Ureter (tissue), 1 donor: ENCODE measurements around the gene GALNT12. TPM values are rescaled to one million over a fixed set of nuclear protein-coding genes. Genes with fewer than 3 reads are reported as not detected.

ENCODE experiments used
- DNase-seq: peaks from one replicate; pipeline ENCODE4 v3.0.0-alpha.2; 2020; ENCODE audit warnings: low spot score
- total RNA-seq: library from RNA; stranded (reverse); gene quantifications from one replicate; pipeline ENCODE4 v1.2.4, GENCODE V29; 2023
- donor health status: DM: yes; HTN: yes; CAD: no.

Gene GALNT12
- total RNA-seq, 1 donor from 2014 or later: 38.5 TPM

- DNase-seq: no peak
Measured at GRCh38 chr9:98880311-98881015, 73.0 kb downstream of the GALNT12 start.

DNA sequence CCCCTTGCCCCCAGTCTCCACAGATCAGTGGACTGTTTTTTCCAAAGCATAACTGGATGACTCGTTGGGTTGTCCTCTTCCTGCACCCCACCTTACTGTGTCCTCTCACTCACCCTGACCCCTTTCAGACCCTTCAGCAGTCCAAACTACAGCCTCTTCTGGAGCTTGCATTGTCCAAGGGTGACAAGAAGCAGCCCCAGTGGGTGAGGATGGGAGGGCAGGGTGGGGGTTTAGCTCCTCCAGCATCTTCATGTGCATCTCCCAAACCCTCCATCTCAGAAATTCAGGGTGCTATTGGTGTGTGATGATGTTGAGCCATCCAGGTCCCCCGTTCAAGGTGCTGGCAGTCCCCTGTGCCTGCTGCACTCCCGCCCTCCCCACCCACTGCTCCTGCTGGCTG lies 73.9 kb downstream of the GALNT12 start:
- no peak for DNase-seq

GRCh38 chr9:98881836-98882568 lies 74.5 kb downstream of the GALNT12 start:
- DNase-seq: no peak

DNA sequence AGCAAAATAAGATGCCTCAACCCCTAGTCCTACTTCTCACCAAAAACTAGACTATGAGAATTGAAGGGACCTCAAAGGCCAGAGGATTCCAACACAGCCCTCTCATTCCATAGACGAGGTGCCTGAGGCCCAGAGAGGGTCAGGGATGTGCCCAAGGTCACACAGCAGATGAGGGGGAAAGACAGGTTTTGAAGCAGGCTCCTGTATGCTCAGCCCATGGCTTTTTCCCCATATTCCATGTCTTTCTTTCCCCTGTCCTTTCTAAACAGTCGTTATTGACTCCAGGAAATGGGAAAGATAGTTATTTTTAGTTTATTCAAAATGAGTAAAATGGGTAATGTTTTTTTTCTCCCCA lies 75.1 kb downstream of the GALNT12 start:
- DNase-seq: no peak

- DNase-seq: no peak
Measured at GRCh38 chr9:98883276-98883675, 75.8 kb downstream of the GALNT12 start.

DNA sequence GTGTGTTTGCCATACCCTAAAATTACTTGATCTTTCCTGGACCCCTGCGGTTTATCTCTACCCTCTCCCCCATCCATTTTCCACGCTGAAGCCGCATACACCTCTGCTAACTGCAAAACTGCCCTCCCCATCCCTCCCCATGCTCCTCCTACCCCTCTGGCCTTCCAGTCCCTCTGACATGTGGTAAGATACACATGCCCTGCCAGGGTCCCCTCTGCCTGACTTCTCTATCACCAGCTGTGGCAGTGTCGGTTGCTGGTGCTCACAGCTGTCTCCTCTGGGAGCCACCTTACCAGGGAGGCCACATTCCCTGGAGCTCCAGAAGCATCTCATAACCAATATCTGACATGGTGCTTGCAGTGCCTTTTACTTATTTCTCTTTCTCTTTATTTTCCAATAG lies 77.4 kb downstream of the GALNT12 start:
- no peak for DNase-seq

- no peak for DNase-seq
Measured at GRCh38 chr9:98885575-98886295, 78.3 kb downstream of the GALNT12 start.

DNA sequence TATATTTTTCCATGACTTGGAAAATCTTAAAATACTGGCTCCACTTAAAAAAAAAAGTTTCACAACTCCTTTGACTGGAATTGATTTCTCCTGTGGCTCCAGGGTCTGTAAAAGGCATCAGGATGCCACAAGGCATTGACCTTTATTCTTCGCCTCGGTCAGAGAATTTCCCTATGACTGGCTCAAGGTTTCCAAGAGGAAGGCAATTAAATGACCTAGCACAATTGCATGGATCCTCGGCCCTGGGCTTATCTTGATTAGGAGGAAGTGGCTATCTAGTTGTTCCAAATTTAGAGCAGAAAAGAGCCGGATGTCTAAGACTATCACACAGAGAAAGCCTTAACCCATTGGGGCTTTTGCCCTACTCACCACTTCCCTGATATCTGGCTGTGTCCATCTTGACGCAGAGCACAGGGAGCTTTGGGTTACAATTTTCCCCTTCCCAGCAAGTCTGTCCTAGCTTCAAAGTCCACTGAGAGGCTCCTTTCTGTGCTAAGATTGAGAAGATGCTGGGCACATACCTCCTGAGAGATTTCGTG lies 79.3 kb downstream of the GALNT12 start:
- no peak for DNase-seq

DNA sequence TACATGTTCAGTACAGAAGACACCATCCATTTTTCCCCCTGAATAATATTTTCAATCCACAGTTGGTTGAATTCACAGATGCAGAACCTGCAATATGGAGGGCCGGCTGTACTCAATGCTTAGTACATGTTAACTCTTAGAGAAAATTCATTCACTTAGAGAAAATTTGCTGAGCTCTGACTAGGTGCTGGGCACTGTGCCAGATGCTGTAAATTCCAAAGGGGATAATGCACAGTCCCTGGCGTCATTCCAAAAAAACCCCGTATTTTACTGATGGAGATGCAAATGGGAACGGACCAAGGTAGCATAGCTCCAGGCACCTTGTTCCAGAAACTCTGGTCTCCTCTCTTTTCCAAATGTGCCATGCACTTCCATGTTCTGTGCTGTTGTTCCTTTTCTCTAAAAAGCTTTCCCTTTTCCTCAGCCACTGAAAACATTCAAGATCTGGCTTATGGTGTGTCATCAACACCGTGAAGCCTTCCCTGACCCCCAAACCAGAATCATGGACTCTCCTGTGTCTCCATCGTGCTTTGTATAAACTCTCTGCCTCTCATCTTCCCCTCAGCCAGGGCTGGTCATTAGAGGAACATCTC lies 80.5 kb downstream of the GALNT12 start:
- no peak for DNase-seq

- no peak for DNase-seq
Measured at GRCh38 chr9:98888801-98889421, 81.4 kb downstream of the GALNT12 start.

DNA sequence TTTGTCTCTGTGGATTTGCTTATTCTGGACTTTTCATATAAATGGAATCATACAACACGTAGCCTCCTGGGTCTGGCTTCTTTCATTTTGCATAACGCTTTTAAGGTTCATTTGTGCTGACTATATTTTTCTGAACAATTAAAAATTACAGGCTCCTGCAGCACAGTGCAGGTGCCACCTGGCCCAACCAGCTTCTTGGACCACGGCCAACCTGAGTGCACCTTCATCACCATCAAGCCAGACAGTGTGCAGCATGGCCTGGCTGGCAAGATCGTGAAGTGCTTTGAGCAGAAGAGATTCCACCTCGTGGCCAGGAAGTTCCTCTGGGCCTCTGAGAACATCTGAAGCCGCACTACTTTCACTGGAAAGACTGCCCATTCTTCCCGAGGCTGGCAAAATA lies 82.8 kb downstream of the GALNT12 start:
- DNase-seq: peak; percentile 30

- no peak for DNase-seq
Measured at GRCh38 chr9:98892288-98892687, 84.8 kb downstream of the GALNT12 start.

GRCh38 chr9:98892690-98893089 lies 85.2 kb downstream of the GALNT12 start:
- DNase-seq: no peak

- DNase-seq: no peak
Measured at GRCh38 chr9:98894171-98894570, 86.7 kb downstream of the GALNT12 start.

- no peak for DNase-seq
Measured at GRCh38 chr9:98894761-98895160, 87.3 kb downstream of the GALNT12 start.

GRCh38 chr9:98896632-98897031 lies 89.2 kb downstream of the GALNT12 start:
- no peak for DNase-seq

- DNase-seq: no peak
Measured at GRCh38 chr9:98897745-98898144, 90.3 kb downstream of the GALNT12 start.

DNA sequence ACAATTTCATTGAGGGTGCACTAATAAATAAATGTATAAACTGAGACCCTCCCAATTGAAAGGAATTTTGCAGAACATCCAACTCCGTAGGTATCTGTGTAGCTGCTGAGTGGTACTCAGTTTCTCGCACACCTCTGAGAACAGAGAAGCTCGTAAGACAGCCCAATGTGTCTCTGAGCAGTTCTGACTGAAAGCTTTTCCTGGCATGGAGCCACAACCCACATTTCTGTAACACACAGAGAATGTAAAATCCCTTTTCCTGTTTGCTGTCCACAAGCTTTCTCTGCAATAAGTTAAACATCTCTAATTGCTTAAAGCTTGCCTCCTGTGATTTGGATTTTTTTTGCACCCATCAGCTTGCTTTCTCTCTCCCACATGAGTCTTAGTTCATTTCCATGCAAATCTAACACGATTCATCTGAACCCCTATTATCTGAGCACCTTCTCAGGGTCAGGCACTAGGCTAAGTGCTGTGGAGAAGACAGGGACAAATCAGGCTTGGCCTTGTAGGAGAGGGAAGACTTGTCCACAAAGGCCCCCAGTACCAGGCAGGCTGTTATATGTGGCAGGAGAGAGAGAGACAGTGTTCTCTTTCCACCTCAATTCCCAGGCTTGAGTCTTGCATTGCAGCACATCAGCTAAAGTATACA lies 92.1 kb downstream of the GALNT12 start:
- no peak for DNase-seq
